GM21423 (cell line): ENCODE results near the gene DKKL1.
"Not testable (repeated sequence)": the region's sequence is repeated elsewhere in the genome, so short reads cannot be mapped to it uniquely, and the experiment has no call there.

Experiments
- ATAC-seq: cut with Tn5 transposase; IDR thresholded peaks from one replicate; pipeline ENCODE4 v1.9.1; 2021; ENCODE audit warnings: mild to moderate bottlenecking, moderate library complexity; ENCODE audit not compliant: unreplicated experiment

The DKKL1 gene

DNA sequence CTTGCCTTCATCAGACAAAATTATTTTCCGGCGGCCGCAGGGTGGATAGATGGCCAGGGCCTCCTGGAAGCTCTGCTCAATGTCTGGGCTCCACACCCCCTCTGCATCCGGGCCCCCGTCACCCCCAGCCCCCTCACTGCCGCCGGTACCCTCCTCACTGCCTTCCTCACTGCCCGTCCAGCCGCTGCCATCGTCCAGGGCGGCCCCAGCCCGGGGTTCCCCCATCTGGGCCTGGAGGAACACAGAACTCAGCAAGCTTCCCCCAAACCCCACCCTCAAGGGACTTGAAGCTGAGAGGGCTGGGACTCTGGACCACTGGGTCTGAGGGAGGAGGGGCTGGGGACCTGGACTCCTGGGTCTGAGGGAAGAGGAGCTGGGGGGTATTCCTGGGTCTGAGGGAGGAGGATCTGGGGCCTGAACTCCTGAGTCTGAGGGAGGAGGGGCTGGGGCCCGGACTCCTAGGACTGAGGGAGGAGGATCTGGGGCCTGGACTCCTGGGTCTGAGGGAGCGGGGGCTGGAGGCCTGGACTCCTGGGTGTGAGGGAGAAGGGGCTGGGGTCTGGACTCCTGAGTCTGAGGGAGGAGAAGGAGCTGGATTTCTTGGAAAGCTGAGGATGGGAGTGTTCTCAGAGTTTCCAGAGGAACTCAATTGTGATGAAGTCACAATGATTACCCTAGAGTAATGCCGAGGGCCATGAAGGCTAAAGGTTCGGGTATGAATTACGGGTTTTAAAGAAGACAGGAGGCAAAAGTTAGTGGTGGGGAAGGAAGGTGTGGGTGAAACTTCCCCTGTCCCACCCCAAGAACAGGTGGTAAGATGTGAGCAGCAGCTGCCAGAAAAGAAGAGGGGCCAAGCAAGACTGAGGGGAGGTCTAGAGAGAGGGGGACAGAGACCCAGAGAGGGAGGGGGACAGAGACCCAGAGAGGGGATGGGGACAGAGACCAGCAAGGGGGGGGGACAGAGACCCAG is 3.5 kb upstream of the DKKL1 start:
- ATAC-seq: no peak

DNA sequence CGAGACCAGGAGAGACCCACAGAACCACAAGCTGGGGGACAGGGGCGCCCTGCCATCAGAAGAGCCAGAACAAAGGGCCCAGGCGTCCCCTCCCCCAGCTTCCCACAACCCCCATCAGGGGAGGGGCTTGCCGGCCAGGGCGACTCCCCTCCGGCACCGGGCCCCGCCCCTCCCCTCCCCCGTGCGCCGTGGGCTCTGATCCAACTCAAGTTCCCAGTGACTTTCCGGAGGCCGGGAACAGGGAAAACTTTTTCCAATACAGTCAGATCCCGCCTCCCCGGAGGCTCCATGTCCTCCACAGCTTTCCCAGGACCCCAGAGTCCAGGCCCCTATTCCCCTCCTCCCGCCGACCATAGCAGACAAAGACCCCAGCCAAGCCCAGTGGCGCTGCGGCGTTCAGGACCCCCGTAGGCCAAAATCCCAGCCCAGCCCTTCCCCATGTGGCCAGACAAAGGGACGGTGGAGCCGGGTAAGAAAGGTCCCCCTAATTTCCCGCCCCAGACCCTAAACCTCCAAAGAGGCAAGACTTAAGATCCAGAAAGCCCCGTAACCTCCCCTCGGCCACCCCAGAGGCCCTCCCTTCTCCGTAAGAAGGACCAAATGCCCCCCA is 2.1 kb upstream of the DKKL1 start:
- ATAC-seq: no peak

DNA sequence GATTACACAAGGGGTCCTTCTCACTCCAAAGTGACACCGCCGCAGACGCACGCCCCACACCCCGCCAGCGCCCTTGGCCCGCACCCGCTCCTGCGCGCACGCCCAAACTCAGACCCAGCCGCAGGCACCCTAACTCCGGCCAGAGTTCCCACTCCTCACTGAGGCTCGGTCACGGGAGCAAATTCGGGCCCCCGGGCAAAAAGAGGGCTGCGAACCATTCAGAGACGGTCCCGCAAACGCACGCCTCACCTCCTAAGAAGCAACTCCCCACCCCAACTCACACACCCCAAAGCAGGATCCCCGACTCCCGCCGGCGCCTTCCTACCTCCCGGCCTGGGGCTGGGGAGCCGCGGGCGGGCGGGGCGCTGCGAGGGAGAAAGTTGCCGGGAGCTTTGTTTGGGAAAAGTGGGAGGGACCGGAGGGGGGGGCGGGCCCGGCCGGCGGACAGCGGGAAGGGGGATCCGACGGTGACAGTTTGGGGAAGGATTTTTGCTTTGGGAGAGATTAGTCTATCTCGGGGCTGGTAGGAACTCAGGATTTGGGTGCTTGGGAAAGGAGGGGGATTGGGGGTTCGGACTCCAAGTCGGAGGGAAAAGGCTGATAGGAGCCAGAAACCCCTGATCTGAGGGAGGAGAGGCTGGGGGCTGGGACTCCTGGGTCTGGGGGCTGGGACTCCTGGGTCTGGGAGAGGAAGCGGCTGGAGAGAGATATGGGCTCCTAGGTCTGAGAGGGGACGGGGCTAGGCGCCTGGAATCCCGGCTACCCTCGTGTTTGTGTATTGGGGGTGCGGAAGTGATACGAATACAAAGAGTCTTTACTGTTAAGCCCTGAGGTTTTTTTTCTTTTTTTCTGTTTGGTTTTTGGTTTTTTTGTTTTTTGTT is 1.4 kb upstream of the DKKL1 start, which contains the start of gene TEAD2:
Gene TEAD2 (minus strand): TSS at position 369 of the 881 bp plus-strand sequence. CDS start 2,341 bp downstream, outside the sequence.
- no peak for ATAC-seq

DNA sequence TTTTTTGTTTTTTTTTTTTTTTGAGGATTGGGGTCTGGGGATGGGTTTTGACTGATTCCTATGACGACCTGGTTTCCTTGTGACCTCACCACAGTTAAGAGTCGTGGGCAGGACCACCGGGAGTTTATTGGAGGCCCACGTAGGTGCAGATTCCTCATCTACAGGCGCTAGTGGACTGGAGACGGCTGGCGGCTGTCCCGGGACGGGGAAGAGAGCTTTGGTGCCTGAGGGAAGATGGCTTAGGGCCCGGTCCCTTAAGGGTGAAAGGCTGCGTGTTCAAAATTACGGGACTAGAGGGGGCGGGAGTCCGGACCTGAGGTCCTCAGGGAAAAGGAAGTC is 779 bp upstream of the DKKL1 start:
- ATAC-seq: no peak

GRCh38 chr19:49364083-49364737 is 533 bp downstream of the DKKL1 start:
- ATAC-seq: no peak

- no peak for ATAC-seq
Measured at GRCh38 chr19:49366110-49366509, 2.4 kb downstream of the DKKL1 start.

GRCh38 chr19:49368711-49369358 is 5.2 kb downstream of the DKKL1 start:
- no peak for ATAC-seq

GRCh38 chr19:49371184-49371583 is 7.5 kb downstream of the DKKL1 start:
- ATAC-seq: no peak

DNA sequence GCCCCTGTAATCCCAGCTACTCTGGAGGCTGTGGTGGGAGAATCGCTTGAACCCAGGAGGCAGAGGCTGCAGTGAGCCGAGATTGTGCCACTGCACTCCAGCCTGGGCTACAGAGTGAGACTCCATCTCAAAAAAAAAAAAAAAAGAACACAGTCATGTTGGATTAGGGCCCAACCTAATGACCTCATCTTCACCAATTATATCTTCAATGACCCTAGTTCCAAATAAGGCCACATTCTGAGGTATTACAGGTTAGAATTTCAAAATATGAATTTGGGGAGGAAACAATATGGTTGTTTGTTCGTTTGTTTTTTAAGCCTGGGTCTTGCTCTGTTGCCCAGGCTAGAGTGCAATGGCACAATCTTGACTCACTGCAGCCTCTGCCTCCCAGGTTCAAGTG is 9.5 kb downstream of the DKKL1 start:
- ATAC-seq: not testable (repeated sequence)

DNA sequence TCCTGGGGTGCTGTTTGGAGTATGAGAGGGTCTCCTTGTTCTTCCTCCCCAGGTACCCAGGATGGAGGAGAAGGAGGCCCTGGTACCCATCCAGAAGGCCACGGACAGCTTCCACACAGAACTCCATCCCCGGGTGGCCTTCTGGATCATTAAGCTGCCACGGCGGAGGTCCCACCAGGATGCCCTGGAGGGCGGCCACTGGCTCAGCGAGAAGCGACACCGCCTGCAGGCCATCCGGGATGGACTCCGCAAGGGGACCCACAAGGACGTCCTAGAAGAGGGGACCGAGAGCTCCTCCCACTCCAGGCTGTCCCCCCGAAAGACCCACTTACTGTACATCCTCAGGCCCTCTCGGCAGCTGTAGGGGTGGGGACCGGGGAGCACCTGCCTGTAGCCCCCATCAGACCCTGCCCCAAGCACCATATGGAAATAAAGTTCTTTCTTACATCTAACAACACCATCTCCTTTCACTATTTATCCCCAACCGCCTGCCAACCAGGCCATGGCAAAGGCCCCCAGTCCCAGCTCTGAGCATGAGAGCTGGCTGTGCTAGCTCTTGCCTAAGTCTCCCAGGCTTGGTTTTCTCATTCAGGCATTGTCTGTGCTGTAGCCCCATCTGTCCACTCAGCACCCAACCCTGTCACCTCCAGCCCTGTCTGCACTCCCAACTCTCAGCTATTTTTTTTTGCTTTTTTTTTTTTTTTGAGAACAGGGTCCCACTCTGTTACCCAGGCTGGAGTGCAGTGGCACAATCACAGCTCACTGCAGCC is 11.2 kb downstream of the DKKL1 start:
- ATAC-seq: no peak

- ATAC-seq: no peak
Measured at GRCh38 chr19:49378512-49378911, 14.8 kb downstream of the DKKL1 start.

DNA sequence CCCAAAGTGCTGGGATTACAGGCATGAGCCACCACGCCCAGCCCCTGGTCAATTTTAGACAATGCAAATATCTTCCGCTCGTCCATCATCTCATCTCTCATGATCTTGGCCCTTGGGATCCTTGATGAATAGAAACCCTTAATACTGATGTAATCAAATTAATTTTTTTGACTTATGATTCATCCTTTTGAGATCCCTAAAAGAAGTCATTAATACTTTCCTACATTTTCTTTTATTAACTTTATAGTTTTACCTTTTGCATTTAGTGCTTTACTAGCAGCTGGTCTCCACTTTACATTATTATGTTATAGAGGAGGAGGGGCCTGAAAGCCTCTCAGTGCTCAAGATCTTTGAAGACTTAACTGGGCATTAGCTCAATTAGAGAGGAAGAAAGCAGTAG is 16.7 kb downstream of the DKKL1 start:
- ATAC-seq: no peak

GRCh38 chr19:49382639-49383038 is 19.0 kb downstream of the DKKL1 start:
- no peak for ATAC-seq

- no peak for ATAC-seq
Measured at GRCh38 chr19:49383599-49383998, 19.9 kb downstream of the DKKL1 start.

- no peak for ATAC-seq
Measured at GRCh38 chr19:49387936-49388372, 24.3 kb downstream of the DKKL1 start, which contains the start of gene KASH5. Gene KASH5 (plus strand): TSS chr19:49388249. CDS start chr19:49390884, 2,635 bp downstream.

GRCh38 chr19:49389406-49389805 is 25.7 kb downstream of the DKKL1 start:
- no peak for ATAC-seq

- ATAC-seq: no peak
Measured at GRCh38 chr19:49390131-49390928, 26.7 kb downstream of the DKKL1 start.

DNA sequence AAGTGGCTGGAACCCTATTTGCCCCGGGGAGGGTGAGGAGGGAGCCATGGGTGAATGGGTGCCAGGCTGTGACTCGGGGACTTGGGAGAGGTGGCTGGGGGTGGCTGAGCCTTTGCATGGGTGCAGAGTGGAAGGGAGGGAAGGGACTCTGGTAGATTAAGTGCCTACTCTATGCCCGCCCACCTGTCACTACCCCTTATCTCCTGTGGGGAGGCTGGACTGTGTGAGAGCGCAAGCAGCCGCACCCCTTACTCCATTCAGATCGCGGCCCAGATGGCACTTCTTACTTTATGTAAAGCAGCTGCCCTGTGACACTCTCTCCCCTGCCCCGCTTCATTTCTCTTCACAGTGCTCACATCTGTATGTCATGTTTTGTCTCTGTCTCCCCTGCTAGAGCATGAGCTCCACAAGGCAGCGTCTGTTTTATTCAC is 27.3 kb downstream of the DKKL1 start:
- no peak for ATAC-seq
